ENCODE data around the gene GALT.
"Not testable (repeated sequence)": the region's sequence is repeated elsewhere in the genome, so short reads cannot be mapped to it uniquely, and the experiment has no call there.

The GALT gene

GRCh38 chr9:34635556-34635955, 10.9 kb upstream of the GALT start:
- DNase-seq (ENCODE audit: low read depth): no peak
- H3K4me3 ChIP-seq (ENCODE audit: low read depth, low read length): no peak overlapping the region
- no peak for TF ChIP-seq CTCF (conservative IDR thresholded peaks at IDR 0.05; ENCODE audit: low read depth, low read length)

GRCh38 chr9:34636791-34637355, 9.6 kb upstream of the GALT start:
- H3K4me3 ChIP-seq (ENCODE audit: low read depth, low read length): peak overlapping the region; percentile 72
- TF ChIP-seq CTCF (conservative IDR thresholded peaks at IDR 0.05; ENCODE audit: low read depth, low read length): no peak
- DNase-seq (ENCODE audit: low read depth): peak; percentile 35

GRCh38 chr9:34637356-34638137, 8.9 kb upstream of the GALT start, which contains the start of gene SIGMAR1:
Gene SIGMAR1 (minus strand): TSS chr9:34637787. CDS start chr9:34637697, 90 bp downstream.
- peak within 1 kb of the TSS; percentile 72 for H3K4me3 ChIP-seq (ENCODE audit: low read depth, low read length)
- no peak for TF ChIP-seq CTCF (conservative IDR thresholded peaks at IDR 0.05; ENCODE audit: low read depth, low read length)
- DNase-seq (ENCODE audit: low read depth): peak; percentile 94

GRCh38 chr9:34638138-34638445, 8.4 kb upstream of the GALT start:
- DNase-seq (ENCODE audit: low read depth): no peak
- peak overlapping the region; percentile 72 for H3K4me3 ChIP-seq (ENCODE audit: low read depth, low read length)
- no peak for TF ChIP-seq CTCF (conservative IDR thresholded peaks at IDR 0.05; ENCODE audit: low read depth, low read length)

- not testable (repeated sequence) for DNase-seq (ENCODE audit: low read depth)
Observed at GRCh38 chr9:34639322-34639721, 7.2 kb upstream of the GALT start.

GRCh38 chr9:34642679-34643078, 3.8 kb upstream of the GALT start:
- TF ChIP-seq CTCF (conservative IDR thresholded peaks at IDR 0.05; ENCODE audit: low read depth, low read length): no peak
- no peak overlapping the region for H3K4me3 ChIP-seq (ENCODE audit: low read depth, low read length)
- DNase-seq (ENCODE audit: low read depth): no peak

More at GRCh38 chr9:34639322-34639721, 7.2 kb upstream of the GALT start:
- not testable (repeated sequence) for H3K4me3 ChIP-seq (ENCODE audit: low read depth, low read length)

- TF ChIP-seq CTCF (conservative IDR thresholded peaks at IDR 0.05; ENCODE audit: low read depth, low read length): no peak
- no peak for DNase-seq (ENCODE audit: low read depth)
- H3K4me3 ChIP-seq (ENCODE audit: low read depth, low read length): no peak overlapping the region
Observed at GRCh38 chr9:34644766-34645314, 1.6 kb upstream of the GALT start.

Measured in choroid plexus epithelial cell (primary cell).